ENCODE data around the gene HIGD1B.
A peak's percentile ranks its signal among the peaks of the same experiment; 100 is the strongest.

Gene HIGD1B

DNA sequence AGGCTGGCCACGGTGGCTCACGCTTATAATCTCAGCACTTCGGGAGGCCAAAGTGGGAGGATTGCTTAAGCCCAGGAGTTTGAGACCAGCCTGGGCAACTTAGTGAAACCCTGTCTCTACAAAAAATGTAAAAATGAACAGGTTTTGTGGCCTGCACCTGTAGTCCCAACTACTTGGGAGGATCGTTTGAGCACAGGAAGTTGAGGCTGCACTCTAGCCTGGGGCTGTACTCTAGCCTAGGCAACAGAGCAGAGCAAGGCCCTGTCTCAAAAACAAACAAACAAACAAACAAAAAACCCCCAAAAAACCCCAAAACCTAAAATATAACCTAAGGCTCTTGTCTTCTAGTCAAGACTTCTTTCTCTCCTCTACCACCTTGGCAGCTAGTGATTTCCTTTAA is 7.4 kb upstream of the HIGD1B start:
- TF ChIP-seq ZNF366 (tag by site-specific recombination; conservative IDR thresholded peaks at IDR 0.05) (no peak), ZNF558 (tag by site-specific recombination; IDR thresholded peaks at IDR 0.05) (no peak), SCRT2 (tag by site-specific recombination; IDR thresholded peaks at IDR 0.05) (no peak), ZFP3 (tag by site-specific recombination; IDR thresholded peaks at IDR 0.05; ENCODE audit: low read depth) (no peak), GLI4 (tag by site-specific recombination; IDR thresholded peaks at IDR 0.05) (no peak), ZNF707 (tag by site-specific recombination; IDR thresholded peaks at IDR 0.05) (no peak), ZNF266 (tag by site-specific recombination; IDR thresholded peaks at IDR 0.05; ENCODE audit: low read depth) (no peak), ZNF221 (tag by site-specific recombination; IDR thresholded peaks at IDR 0.05; ENCODE audit: borderline replicate concordance) (no peak), ZXDB (tag by site-specific recombination; IDR thresholded peaks at IDR 0.05) (no peak), ZNF239 (tag by site-specific recombination; IDR thresholded peaks at IDR 0.05) (no peak), SP7 (tag by site-specific recombination; IDR thresholded peaks at IDR 0.05) (no peak), KLF10 (tag by site-specific recombination; IDR thresholded peaks at IDR 0.05) (no peak), SALL2 (tag by site-specific recombination; IDR thresholded peaks at IDR 0.05; ENCODE audit: borderline replicate concordance) (no peak), ZFP37 (tag by site-specific recombination; IDR thresholded peaks at IDR 0.05) (no peak), ZNF629 (tag by site-specific recombination; IDR thresholded peaks at IDR 0.05) (no peak)
- TF ChIP-seq, protein P1, sequence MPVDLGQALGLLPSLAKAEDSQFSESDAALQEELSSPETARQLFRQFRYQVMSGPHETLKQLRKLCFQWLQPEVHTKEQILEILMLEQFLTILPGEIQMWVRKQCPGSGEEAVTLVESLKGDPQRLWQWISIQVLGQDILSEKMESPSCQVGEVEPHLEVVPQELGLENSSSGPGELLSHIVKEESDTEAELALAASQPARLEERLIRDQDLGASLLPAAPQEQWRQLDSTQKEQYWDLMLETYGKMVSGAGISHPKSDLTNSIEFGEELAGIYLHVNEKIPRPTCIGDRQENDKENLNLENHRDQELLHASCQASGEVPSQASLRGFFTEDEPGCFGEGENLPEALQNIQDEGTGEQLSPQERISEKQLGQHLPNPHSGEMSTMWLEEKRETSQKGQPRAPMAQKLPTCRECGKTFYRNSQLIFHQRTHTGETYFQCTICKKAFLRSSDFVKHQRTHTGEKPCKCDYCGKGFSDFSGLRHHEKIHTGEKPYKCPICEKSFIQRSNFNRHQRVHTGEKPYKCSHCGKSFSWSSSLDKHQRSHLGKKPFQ (tag by site-specific recombination; IDR thresholded peaks at IDR 0.05): no peak
- H3K4me1 ChIP-seq (ENCODE audit: control insufficient read depth, insufficient read depth, low read length): peaks cover 3% of the 10 kb centered on the region; the same call in 1 of the 2 replicates
- ChIA-PET CTCF (interaction anchor here (1.2 to 4.2 kb wide), 2 partner anchors 25 to 61 kb away, joined by 6 to 16 read pairs; no protein-coding TSS in a partner anchor), POLR2A (no interaction called here)
- H3K9me3 ChIP-seq (ENCODE audit: control insufficient read depth, insufficient read depth, low read depth, low read length): no peaks in the 10 kb centered on the region
- no peak overlapping the region for H3K4me3 ChIP-seq (ENCODE audit: low read depth, low read length)
- no peaks in the 10 kb centered on the region for H3K36me3 ChIP-seq (ENCODE audit: control insufficient read depth in 2 of 2, insufficient read depth in 1 of 2, low read length in 2 of 2)
- no peak overlapping the region for H3K27ac ChIP-seq (ENCODE audit: extremely low read depth, low read depth, low read length)

DNA sequence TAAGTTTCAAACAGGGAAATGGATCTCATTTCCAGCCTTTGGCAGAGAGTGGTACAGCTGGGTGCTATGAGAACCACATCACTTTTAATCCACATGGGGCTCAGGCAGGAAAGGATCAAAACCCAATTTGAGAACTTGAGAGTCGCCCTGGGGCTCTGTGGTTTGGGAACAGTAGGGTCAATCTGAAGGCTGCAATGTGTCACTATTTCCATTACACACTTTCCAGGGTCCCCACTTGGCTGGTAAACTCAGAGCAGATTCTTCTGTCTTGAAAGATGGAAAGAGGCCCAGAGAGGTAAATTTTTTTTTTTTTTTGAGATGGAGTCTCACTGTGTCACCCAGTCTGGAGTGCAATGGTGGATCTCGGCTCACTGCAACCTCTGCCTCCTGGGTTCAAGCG is 6.7 kb upstream of the HIGD1B start:
- POLR2A ChIA-PET: interaction anchor here (0.5 to 1.2 kb wide), 3 partner anchors 18 to 114 kb away, joined by 3 to 9 read pairs (median 7); no protein-coding TSS in a partner anchor
- H3K4me1 ChIP-seq (ENCODE audit: control insufficient read depth, insufficient read depth, low read length): peaks cover 3% of the 10 kb centered on the region; the same call in 1 of the 2 replicates
- CTCF ChIA-PET: interaction anchor here (0.6 to 4.2 kb wide), 4 partner anchors 21 to 452 kb away, joined by 4 to 16 read pairs (median 6); no protein-coding TSS in a partner anchor
- TF ChIP-seq, protein P2, sequence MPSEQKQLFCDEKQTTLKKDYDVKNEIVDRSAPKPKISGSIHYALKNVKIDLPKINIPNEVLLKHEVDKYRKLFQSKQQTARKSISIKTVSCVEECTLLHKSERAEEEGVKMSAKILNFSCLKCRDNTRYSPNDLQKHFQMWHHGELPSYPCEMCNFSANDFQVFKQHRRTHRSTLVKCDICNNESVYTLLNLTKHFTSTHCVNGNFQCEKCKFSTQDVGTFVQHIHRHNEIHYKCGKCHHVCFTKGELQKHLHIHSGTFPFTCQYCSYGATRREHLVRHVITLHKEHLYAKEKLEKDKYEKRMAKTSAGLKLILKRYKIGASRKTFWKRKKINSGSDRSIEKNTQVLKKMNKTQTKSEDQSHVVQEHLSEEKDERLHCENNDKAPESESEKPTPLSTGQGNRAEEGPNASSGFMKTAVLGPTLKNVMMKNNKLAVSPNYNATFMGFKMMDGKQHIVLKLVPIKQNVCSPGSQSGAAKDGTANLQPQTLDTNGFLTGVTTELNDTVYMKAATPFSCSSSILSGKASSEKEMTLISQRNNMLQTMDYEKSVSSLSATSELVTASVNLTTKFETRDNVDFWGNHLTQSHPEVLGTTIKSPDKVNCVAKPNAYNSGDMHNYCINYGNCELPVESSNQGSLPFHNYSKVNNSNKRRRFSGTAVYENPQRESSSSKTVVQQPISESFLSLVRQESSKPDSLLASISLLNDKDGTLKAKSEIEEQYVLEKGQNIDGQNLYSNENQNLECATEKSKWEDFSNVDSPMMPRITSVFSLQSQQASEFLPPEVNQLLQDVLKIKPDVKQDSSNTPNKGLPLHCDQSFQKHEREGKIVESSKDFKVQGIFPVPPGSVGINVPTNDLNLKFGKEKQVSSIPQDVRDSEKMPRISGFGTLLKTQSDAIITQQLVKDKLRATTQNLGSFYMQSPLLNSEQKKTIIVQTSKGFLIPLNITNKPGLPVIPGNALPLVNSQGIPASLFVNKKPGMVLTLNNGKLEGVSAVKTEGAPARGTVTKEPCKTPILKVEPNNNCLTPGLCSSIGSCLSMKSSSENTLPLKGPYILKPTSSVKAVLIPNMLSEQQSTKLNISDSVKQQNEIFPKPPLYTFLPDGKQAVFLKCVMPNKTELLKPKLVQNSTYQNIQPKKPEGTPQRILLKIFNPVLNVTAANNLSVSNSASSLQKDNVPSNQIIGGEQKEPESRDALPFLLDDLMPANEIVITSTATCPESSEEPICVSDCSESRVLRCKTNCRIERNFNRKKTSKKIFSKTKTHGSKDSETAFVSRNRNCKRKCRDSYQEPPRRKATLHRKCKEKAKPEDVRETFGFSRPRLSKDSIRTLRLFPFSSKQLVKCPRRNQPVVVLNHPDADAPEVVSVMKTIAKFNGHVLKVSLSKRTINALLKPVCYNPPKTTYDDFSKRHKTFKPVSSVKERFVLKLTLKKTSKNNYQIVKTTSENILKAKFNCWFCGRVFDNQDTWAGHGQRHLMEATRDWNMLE (tag by site-specific recombination; conservative IDR thresholded peaks at IDR 0.05; ENCODE audit: low read depth): no peak
- TF ChIP-seq PRDM1 (tag by site-specific recombination; IDR thresholded peaks at IDR 0.05) (0 out of 2 replicates have a peak, but pooled peaks have one; percentile 7), ZNF521 (tag by site-specific recombination; IDR thresholded peaks at IDR 0.05) (no peak), ZNF223 (tag by site-specific recombination; IDR thresholded peaks at IDR 0.05) (no peak), ZNF747 (tag by site-specific recombination; IDR thresholded peaks at IDR 0.05) (no peak), ZNF707 (tag by site-specific recombination; IDR thresholded peaks at IDR 0.05) (no peak), ZNF600 (tag by site-specific recombination; IDR thresholded peaks at IDR 0.05) (0 out of 2 replicates have a peak, but pooled peaks have one; percentile 16), ZNF138 (tag by site-specific recombination; IDR thresholded peaks at IDR 0.05; ENCODE audit: borderline replicate concordance) (no peak), MYNN (tag by site-specific recombination; IDR thresholded peaks at IDR 0.05; ENCODE audit: borderline replicate concordance) (no peak), SCRT2 (tag by site-specific recombination; IDR thresholded peaks at IDR 0.05) (no peak), ZNF335 (tag by site-specific recombination; conservative IDR thresholded peaks at IDR 0.05) (no peak), ZNF623 (tag by site-specific recombination; IDR thresholded peaks at IDR 0.05) (no peak), ZNF660 (tag by site-specific recombination; IDR thresholded peaks at IDR 0.05) (no peak), ZBTB21 (tag by site-specific recombination; IDR thresholded peaks at IDR 0.05) (peak; percentile 46; the same call in 1 of the 2 replicates), ZNF776 (tag by site-specific recombination; IDR thresholded peaks at IDR 0.05; ENCODE audit: borderline replicate concordance) (no peak)
- TF ChIP-seq, protein P3, sequence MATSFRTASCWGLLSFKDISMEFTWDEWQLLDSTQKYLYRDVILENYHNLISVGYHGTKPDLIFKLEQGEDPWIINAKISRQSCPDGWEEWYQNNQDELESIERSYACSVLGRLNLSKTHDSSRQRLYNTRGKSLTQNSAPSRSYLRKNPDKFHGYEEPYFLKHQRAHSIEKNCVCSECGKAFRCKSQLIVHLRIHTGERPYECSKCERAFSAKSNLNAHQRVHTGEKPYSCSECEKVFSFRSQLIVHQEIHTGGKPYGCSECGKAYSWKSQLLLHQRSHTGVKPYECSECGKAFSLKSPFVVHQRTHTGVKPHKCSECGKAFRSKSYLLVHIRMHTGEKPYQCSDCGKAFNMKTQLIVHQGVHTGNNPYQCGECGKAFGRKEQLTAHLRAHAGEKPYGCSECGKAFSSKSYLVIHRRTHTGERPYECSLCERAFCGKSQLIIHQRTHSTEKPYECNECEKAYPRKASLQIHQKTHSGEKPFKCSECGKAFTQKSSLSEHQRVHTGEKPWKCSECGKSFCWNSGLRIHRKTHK (tag by site-specific recombination; IDR thresholded peaks at IDR 0.05): no peak

More for the DNA sequence above, 6.7 kb upstream of the HIGD1B start:
- no peak overlapping the region for H3K27ac ChIP-seq (ENCODE audit: extremely low read depth, low read depth, low read length)
- H3K36me3 ChIP-seq (ENCODE audit: control insufficient read depth in 2 of 2, insufficient read depth in 1 of 2, low read length in 2 of 2): no peaks in the 10 kb centered on the region
- no peak overlapping the region for H3K4me3 ChIP-seq (ENCODE audit: low read depth, low read length)
- no peaks in the 10 kb centered on the region for H3K9me3 ChIP-seq (ENCODE audit: control insufficient read depth, insufficient read depth, low read depth, low read length)
